ENCODE results near the gene RAB36.

Gene RAB36

DNA sequence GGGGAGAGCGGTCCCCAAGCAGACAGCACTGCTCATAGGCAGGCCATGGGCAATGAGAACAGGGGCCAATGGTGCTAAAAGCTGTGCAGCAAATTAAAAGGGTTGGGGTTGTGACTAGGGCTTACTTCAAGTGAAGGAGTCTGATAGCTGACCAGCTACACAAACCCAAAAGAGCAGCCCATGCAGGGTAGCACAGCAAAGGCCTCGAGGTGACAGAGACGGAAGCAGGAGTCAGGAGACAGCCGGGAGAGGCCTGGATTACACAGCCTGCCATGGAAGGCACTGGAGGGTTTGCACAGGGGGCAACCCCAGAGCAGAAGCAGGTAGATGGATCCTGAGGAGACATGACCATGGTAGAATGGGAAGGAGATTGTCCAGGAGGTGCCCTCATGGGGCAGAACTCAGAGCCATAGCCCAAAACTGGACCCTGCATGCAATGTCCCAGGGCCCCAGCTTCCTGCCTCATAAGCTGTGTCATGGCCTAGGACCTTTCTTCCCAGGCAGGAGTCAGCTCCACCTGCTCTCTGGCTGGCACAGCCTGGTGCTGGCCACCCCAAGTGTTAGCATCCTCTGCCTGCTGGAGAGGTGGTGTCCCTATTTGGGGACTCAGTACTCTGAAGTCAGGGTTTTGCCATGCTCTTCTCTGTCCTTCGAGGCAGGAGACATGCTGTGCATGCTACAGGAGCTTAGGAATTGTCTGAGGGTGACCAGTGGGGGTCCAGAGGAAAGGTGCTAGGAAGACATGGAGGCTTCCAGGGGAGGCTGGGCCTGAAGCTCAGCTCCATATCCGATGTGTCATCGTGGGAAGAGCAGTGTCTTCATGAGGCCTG, 36.8 kb upstream of the RAB36 start:
- DNase-seq = no peak

- no peak for DNase-seq
Observed at GRCh38 chr22:23109079-23109347, 36.3 kb upstream of the RAB36 start.

DNA sequence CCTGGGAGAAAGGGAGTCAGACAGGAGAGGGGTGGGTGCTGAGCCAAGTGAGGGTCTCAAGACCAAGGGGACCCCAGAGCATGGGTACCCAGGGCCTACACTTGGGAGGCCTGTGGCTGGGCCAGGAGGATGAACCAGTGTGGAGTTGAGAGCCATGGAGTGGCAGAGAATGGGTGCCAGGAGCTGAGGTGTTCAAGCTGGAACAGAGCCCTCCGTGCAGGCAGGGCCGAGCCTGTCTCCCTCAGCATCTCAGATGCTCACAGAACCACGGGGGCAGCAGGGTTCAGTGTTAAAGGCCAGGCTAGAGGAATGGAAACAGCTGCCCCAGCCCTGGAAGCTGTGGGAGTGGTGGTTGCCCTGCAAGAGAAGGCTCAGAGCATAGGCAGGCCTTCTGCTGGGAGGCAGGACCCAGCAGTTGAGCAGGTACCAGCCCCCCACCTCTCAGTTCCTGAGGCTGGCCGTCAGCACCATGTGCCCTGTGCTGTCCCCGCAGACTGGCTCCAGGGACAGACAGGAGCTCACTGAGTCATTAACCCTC, 35.8 kb upstream of the RAB36 start:
- DNase-seq = no peak

DNA sequence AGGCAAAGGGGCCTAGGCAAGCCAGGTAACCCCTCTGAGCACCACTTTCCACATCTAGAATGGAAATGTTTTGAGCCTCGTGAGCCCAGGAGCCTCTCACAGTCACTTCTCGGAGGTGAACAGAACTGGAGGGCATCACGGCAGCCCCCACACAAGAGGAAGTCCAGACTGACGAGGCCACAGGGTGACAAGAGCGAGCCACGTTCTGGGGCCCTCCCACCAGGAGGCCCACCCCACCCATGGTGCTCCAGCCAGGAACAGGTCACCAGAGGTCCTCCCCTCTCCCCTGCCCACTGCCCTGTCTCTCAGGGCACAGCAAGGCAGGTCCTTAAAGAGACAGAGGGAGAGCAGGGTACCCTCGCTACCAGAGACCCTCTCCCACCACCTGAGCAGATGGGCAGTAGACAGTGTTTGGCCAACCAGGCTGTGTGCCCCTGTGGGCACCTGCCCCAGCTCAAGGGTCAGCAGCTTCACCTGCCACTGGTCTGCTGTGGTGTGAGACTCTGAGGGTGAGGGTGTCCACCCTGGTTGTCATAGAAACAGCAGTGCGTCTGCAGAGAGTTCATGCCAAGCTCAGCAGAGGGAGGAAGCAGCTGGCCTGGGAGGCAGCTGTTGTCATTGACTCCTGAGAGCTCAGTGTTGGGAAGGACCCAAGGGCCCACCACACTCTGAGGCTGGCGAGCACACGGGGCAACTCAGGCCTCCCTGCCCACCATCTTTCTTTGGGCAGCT, 34.9 kb upstream of the RAB36 start:
- DNase-seq = peak; percentile 86

- DNase-seq = peak; percentile 81
Observed at GRCh38 chr22:23110922-23111527, 34.3 kb upstream of the RAB36 start.

GRCh38 chr22:23112472-23113012, 32.7 kb upstream of the RAB36 start:
- no peak for DNase-seq

- peak; percentile 85 for DNase-seq
Observed at GRCh38 chr22:23113067-23113846, 32.0 kb upstream of the RAB36 start.

DNA sequence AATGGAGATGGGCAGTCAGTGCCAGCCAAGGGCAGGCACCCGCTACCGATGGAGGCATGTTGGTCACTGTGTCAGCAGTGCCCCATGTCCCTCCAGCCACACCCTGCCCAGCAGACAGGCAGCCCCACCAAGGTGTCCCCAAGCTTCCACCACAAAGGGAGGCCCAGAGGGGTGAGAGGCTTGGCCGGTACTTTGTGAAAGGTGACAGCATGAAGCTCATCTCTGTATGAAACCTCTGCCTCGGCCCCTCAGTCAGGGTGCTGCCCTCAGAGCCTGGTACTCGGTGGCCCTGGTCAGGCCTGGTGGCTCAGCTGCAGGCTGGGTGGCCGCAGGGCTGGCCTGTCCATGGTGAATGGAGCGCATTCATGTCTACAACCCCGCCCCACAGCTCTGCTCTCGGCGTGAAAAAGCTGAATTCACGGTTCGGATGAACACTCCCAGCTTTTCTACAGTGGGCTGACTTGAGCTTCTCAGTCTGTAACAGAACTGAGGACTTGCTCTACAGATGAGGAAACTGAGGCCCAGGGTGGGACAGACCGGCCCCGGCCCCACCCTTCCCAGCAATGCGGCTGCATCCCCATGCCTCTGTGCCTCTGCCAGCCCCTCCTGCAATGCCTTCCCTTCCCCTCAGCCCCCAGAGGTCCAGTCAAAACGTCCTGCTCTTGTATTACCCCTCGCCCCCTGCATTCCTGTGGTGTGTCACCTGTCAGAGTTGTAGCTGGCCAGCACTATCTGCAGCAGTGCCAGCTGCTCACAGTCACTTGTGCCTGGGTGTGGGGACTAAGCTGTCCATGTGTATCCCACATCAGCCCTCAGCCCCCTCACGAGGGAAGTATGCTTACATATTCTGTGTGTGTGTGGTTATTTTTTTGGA, 31.2 kb upstream of the RAB36 start:
- no peak for DNase-seq

GRCh38 chr22:23114721-23115020, 30.6 kb upstream of the RAB36 start:
- no peak for DNase-seq

DNA sequence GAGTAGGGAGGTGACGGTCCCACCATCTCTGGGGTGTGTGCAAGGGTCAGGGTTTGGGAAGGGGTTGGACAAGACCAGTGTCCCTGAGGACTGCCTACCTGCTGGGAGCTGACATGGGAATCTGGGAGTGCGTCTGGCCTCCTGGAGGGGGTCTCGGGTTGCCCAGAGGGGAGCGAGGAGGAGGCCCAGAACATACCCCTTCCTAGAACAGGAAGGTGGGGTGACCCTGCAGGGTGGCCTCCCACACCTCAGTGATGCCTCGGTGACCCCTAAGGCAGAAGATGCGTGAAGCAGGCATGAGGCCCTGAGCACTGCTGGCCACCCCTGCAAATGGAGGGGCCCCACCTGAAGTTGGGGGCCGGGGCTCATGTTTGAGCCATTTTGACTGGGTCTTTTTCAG, 29.9 kb upstream of the RAB36 start:
- DNase-seq = no peak

DNA sequence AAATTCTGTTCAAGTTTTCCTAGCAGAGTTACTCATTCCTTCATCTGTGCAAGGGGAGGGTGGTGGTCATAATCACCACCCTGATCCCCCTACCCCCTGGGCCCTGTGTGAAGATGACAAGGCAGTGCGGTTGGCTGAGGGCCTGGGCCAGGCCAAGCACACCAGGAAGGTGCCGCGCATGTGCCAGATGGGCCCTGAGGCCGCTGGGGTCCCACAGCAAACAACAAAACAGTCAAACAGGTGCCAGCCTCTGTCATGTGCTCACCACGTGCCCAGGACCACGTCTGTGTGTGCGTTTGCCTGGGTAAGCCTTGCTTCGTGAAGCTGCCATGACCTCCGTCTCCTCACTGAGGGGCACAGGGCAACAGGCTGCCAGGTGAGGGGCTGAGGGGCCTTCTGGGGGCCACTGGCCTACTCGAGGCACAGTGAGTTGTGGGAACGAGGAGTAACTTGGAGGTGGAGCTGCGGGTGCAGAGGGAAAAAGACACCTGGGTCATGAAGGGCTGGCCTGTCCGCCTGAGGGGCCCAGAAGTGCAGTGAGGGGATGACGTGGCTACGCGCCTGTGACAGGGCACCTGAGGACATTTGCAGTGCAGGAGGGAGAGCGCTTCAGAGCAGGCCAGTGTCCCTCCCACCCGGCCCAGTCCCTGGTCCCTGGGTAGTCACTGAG, 29.3 kb upstream of the RAB36 start:
- no peak for DNase-seq

GRCh38 chr22:23116506-23117263, 28.6 kb upstream of the RAB36 start:
- DNase-seq = no peak

GRCh38 chr22:23117275-23117674, 28.0 kb upstream of the RAB36 start:
- DNase-seq = no peak

- DNase-seq = no peak
Observed at GRCh38 chr22:23117891-23118646, 27.2 kb upstream of the RAB36 start.

DNA sequence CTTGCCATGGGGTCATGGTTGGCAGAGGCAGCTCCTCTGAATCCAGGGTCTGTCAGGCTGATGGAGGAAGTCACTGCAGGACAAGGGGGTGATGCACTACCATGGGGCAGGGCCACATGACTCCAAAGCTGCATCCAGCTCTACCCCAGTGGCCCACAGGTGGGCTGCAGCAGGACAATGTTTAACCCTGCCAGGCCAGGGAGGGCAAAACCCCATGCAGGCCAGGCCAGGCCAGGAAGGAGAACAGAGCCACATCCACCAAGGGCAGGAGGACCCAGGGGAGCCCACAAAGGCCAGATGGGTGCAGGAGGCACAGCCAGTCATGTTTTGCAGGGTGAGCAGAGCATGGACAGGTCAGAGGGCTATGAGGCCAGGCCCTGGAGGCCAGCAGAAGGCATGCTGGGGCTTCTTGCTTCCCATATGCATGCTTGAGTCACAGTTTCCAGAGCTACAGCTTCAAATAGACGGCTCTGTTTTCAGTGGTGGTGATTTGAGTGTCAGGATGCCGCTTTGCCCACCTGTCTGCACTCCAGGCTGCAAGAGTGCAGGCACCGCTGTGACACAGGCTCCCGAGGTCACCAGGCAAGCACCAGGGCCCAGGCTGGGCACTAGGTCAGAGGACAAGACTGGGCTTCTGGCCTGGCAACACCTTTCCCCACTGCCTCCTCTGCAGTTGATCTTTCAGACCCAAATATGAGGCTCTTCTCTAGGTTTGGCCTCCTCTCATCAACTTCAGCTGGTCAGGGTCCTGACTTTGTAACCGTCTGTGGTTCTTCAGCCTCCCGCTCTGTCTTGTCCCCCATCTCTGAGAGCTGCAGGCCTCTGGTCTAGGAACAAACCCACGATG, 26.4 kb upstream of the RAB36 start:
- DNase-seq = no peak

- no peak for DNase-seq
Observed at GRCh38 chr22:23119494-23120414, 25.5 kb upstream of the RAB36 start.

DNA sequence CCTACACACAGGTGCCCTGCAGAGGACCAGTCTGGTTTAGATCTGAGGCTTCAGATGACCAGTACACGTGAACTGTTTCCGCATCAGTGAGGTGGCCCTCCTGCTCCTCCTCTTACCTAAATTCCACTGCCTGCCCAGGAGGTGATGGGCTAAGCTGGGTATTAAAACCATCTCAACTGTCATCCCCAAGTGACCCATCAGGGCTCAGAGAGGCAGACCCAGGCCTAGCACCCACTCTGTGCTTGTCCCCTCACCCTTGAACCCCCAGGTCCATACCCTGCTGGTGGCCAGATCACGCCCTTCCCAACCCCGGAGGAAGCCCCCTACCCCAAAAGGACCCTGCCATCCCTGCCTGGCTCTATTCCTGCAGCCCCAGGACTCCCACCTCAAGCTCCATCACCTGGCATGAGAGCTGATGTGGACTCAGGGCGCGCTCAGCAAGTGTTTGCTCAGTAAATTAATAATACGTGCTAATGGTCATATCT, 24.8 kb upstream of the RAB36 start:
- no peak for DNase-seq

GRCh38 chr22:23121000-23121421, 24.3 kb upstream of the RAB36 start:
- DNase-seq = no peak

Measured in SHP77 treated with DMSO at 0.1 percent for 48 hours (cell line).